Measurements from ENCODE around the gene GHITM.

Gene GHITM

GRCh38 chr10:84200537-84201243, 61.4 kb downstream of the GHITM start:
- DNase-seq (ENCODE audit: low read depth in 2 of 2) = no peak

DNA sequence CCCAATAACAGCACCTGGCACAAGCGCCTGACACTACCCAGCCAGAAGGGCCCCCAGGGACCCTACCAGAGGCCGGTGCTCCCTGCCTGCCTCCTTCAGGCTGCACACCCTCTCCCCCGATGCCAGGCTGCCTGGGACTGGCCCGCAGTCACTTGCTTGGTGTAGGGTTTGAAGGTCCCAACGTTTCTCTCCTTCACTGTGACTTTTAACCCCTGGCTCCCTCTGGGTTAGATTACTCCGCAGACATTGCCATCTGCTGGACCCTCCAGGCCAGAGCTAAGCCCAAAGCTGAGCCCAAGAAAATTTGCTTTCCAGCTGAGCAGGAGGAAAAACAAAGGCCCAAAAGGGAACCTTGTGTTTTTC, 61.9 kb downstream of the GHITM start:
- DNase-seq (ENCODE audit: low read depth in 2 of 2) = no peak

DNA sequence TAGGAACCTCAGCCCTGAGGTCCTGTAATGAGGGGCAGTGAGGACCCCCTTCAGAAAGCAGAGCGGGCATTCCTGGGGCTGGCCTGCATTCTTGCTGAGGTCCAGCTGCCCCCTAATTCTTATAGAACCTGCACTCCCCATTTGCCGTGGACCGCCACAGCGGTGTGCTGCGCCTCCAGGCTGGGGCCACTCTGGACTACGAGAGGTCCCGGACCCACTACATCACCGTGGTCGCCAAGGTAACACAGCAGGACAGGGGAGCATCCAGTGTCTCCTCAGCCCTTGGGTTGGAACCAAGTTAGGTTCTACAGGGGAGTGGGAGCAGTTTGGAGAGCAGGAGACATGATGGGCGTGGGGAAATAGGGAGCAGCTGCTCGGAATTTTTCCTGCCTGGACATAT, 62.4 kb downstream of the GHITM start:
- no peak for DNase-seq (ENCODE audit: low read depth in 2 of 2)

- no peak for DNase-seq (ENCODE audit: low read depth in 2 of 2)
Observed at GRCh38 chr10:84202349-84202748, 63.0 kb downstream of the GHITM start.
